ENCODE results near the gene HPN. TPM values are rescaled to one million over a fixed set of nuclear protein-coding genes. Genes with fewer than 3 reads are reported as not detected.

HPN gene
- total and polyA plus RNA-seq, 10 of the 15 experiments (the other 5 are each of a cell fraction or from before 2014, with no cell fraction given), result 0.21 to 0.35 TPM; not detected in 8

DNA sequence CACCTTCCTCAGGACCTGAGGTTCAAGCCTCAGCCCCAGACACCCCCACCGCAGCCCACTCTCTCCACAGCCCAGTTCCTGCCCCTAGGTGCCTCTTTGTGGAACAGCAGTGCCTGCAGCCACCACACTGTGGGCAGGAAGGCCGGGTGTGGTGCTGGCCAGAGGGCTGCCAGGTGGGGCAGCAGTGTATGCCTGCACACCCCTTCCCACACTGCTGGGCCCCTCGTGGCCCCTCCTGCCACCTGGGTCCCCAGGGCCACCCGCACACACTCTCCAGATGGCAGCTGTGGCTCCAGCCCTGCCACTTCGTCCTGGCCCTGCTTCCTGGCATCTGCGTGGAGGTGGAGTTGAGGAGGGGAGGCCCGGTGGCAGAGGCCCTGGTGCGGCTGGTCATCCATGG, 35.1 kb downstream of the HPN start:
- H3K4me1 ChIP-seq (ENCODE audit: control insufficient read depth, insufficient read depth, low read length), result no peaks in the 10 kb centered on the region
- ChIA-PET CTCF (no interaction called here), SMC1A (ENCODE audit: uncharacterized antibody, unreplicated experiment) (no interaction called here), POLR2A (no interaction called here), RAD21 (ENCODE audit: unreplicated experiment) (no interaction called here)
- no peaks in the 10 kb centered on the region for H3K9me3 ChIP-seq (replicated peaks; ENCODE audit: control insufficient read depth, insufficient read depth, low read length)
- H2AFZ ChIP-seq (ENCODE audit: control insufficient read depth, low read depth, low read length), result no peak overlapping the region
- BruUV-seq (replicated peaks), result no TSS peak
- intact Hi-C loops (cut with micrococcal nuclease; ENCODE audit: unreplicated experiment), result no loop called here
- in situ Hi-C loops (cut with MboI), result no loop called here
- H3K79me2 ChIP-seq (ENCODE audit: control insufficient read depth, insufficient read depth, low read length), result no peaks in the 10 kb centered on the region
- H3K4me2 ChIP-seq (ENCODE audit: control insufficient read depth, insufficient read depth), result no peak overlapping the region
- FAIRE-seq (no peak), ATAC-seq (no peak), DNase-seq (ENCODE audit: low read depth, low spot score) (no peak)
- TF ChIP-seq GABPA (IDR thresholded peaks at IDR 0.05; ENCODE audit: low read depth) (no peak), STAT1 (conservative IDR thresholded peaks at IDR 0.05) (no peak), ZBED1 (IDR thresholded peaks at IDR 0.05; ENCODE audit: borderline replicate concordance) (no peak), SREBF2 (IDR thresholded peaks at IDR 0.05; ENCODE audit: low read length) (no peak), HDGF (IDR thresholded peaks at IDR 0.05) (no peak), ZNF217 (IDR thresholded peaks at IDR 0.05) (no peak), ETV6 (conservative IDR thresholded peaks at IDR 0.05 in 1 of 2, IDR thresholded peaks at IDR 0.05 in 1 of 2; ENCODE audit: borderline replicate concordance in 1 of 2, low read depth in 1 of 2) (no peak), ZSCAN29 (IDR thresholded peaks at IDR 0.05) (no peak), POLR2A (IDR thresholded peaks at IDR 0.05; ENCODE audit: low read depth, low read length) (no peak), JUNB (IDR thresholded peaks at IDR 0.05) (no peak), HDAC6 (IDR thresholded peaks at IDR 0.05; ENCODE audit: unreplicated experiment) (no peak), EED (IDR thresholded peaks at IDR 0.05; ENCODE audit: low read depth) (no peak)
- TF ChIP-seq, protein P1, sequence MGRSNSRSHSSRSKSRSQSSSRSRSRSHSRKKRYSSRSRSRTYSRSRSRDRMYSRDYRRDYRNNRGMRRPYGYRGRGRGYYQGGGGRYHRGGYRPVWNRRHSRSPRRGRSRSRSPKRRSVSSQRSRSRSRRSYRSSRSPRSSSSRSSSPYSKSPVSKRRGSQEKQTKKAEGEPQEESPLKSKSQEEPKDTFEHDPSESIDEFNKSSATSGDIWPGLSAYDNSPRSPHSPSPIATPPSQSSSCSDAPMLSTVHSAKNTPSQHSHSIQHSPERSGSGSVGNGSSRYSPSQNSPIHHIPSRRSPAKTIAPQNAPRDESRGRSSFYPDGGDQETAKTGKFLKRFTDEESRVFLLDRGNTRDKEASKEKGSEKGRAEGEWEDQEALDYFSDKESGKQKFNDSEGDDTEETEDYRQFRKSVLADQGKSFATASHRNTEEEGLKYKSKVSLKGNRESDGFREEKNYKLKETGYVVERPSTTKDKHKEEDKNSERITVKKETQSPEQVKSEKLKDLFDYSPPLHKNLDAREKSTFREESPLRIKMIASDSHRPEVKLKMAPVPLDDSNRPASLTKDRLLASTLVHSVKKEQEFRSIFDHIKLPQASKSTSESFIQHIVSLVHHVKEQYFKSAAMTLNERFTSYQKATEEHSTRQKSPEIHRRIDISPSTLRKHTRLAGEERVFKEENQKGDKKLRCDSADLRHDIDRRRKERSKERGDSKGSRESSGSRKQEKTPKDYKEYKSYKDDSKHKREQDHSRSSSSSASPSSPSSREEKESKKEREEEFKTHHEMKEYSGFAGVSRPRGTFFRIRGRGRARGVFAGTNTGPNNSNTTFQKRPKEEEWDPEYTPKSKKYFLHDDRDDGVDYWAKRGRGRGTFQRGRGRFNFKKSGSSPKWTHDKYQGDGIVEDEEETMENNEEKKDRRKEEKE (IDR thresholded peaks at IDR 0.05), result no peak
- TF ChIP-seq, protein P2, sequence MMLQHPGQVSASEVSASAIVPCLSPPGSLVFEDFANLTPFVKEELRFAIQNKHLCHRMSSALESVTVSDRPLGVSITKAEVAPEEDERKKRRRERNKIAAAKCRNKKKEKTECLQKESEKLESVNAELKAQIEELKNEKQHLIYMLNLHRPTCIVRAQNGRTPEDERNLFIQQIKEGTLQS (IDR thresholded peaks at IDR 0.05; ENCODE audit: borderline replicate concordance, extremely low read depth, low read depth, low read length), result no peak
- TF ChIP-seq, protein P3, sequence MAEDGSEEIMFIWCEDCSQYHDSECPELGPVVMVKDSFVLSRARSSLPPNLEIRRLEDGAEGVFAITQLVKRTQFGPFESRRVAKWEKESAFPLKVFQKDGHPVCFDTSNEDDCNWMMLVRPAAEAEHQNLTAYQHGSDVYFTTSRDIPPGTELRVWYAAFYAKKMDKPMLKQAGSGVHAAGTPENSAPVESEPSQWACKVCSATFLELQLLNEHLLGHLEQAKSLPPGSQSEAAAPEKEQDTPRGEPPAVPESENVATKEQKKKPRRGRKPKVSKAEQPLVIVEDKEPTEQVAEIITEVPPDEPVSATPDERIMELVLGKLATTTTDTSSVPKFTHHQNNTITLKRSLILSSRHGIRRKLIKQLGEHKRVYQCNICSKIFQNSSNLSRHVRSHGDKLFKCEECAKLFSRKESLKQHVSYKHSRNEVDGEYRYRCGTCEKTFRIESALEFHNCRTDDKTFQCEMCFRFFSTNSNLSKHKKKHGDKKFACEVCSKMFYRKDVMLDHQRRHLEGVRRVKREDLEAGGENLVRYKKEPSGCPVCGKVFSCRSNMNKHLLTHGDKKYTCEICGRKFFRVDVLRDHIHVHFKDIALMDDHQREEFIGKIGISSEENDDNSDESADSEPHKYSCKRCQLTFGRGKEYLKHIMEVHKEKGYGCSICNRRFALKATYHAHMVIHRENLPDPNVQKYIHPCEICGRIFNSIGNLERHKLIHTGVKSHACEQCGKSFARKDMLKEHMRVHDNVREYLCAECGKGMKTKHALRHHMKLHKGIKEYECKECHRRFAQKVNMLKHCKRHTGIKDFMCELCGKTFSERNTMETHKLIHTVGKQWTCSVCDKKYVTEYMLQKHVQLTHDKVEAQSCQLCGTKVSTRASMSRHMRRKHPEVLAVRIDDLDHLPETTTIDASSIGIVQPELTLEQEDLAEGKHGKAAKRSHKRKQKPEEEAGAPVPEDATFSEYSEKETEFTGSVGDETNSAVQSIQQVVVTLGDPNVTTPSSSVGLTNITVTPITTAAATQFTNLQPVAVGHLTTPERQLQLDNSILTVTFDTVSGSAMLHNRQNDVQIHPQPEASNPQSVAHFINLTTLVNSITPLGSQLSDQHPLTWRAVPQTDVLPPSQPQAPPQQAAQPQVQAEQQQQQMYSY (CRISPR knock-in tag; IDR thresholded peaks at IDR 0.05), result no peak
- TF ChIP-seq, protein P4, sequence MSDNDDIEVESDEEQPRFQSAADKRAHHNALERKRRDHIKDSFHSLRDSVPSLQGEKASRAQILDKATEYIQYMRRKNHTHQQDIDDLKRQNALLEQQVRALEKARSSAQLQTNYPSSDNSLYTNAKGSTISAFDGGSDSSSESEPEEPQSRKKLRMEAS (IDR thresholded peaks at IDR 0.05; ENCODE audit: low read depth, low read length), result no peak
- H3K9ac ChIP-seq (ENCODE audit: control insufficient read depth, insufficient read depth, low read length), result no peak overlapping the region
- H3K36me3 ChIP-seq (ENCODE audit: control insufficient read depth in 2 of 2, insufficient read depth in 2 of 2, low read length in 1 of 2), result no peaks in the 10 kb centered on the region
- peaks cover 0 to 1% of the 10 kb centered on the region in 2 experiments; a peak in 1 of 4 replicates for H3K27me3 ChIP-seq (replicated peaks in 1 of 2; ENCODE audit: control insufficient read depth in 2 of 2, insufficient read depth in 2 of 2, low read length in 1 of 2)
- 19% methylated on average over 7 of the region's 8 CpGs for WGBS (ENCODE audit: insufficient coverage, insufficient replicate concordance, low lambda C conversion rate, missing lambda C conversion rate)
- H3K4me3 ChIP-seq, result no peak overlapping the region
- no peak overlapping the region for H3K27ac ChIP-seq (ENCODE audit: control insufficient read depth, insufficient read depth)
- H4K20me1 ChIP-seq (ENCODE audit: control insufficient read depth, insufficient read depth), result no peaks in the 10 kb centered on the region
